Nephron progenitor cell (in vitro differentiated cells): ENCODE measurements around the gene PCDHGA1.

Experiments
- DNase-seq: peaks from one replicate; pipeline ENCODE4 v3.0.0; 2021
- H3K27ac Mint-ChIP-seq: 2 replicates; pipeline ENCODE4 v1.8.0; 2021; ENCODE audit warnings: mild to moderate bottlenecking, moderate library complexity, mixed read lengths
- H3K27me3 Mint-ChIP-seq: 2 replicates; pipeline ENCODE4 v1.8.0; 2021; ENCODE audit warnings: mild to moderate bottlenecking, low read depth, mixed read lengths; ENCODE audit not compliant: poor library complexity
- H3K36me3 Mint-ChIP-seq: 2 replicates; pipeline ENCODE4 v1.8.0; 2021; ENCODE audit warnings: low read depth, mixed read lengths
- H3K4me1 Mint-ChIP-seq: 2 replicates; pipeline ENCODE4 v1.8.0; 2021; ENCODE audit warnings: mixed read lengths
- H3K4me3 Mint-ChIP-seq: 2 replicates; pipeline ENCODE4 v1.8.0; 2021; ENCODE audit warnings: mild to moderate bottlenecking, moderate library complexity, mixed read lengths
- H3K9me3 Mint-ChIP-seq: 2 replicates; pipeline ENCODE4 v1.8.0; 2021; ENCODE audit warnings: mild to moderate bottlenecking, moderate library complexity, mixed read lengths
- CTCF ChIP-seq: fragments of 200-600 bp; sonication (generic); IDR thresholded peaks from 2 replicates; pipeline ENCODE4 v1.5.0; 2021; ENCODE audit warnings: antibody characterized with exemption

Gene PCDHGA1

GRCh38 chr5:141524604-141525597 lies 194.6 kb downstream of the PCDHGA1 start:
- DNase-seq, result peak; percentile 89
- peak overlapping the region; percentile 73 for H3K4me3 Mint-ChIP-seq
- H3K27ac Mint-ChIP-seq, result peak overlapping the region; percentile 98
- no peaks in the 10 kb centered on the region for H3K9me3 Mint-ChIP-seq
- H3K27me3 Mint-ChIP-seq, result peaks cover 6% of the 10 kb centered on the region
- peaks cover 81% of the 10 kb centered on the region for H3K36me3 Mint-ChIP-seq
- H3K4me1 Mint-ChIP-seq, result peaks cover 61% of the 10 kb centered on the region
- peak; percentile 98 for TF ChIP-seq CTCF

DNA sequence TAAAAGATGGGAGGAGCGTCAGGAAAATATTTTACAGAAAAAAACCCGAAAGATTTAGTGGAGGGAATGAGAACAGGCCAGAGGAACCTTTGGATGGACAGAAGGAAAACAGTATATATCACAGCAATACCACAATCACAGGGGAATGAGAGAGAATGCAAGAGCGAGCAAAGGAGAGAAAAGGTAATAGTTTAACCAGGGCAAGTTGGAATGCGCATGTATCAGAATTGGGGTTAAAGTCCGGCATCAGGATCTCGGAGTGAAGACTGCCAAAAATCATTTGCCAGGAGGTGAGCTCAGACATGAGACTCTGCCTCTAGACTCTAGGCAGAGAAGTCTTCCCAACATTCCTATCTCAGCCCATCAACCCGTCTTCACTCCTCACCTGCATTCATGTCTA lies 195.3 kb downstream of the PCDHGA1 start:
- Mint-ChIP-seq H3K4me1 (peaks cover 54% of the 10 kb centered on the region), H3K9me3 (no peaks in the 10 kb centered on the region), H3K4me3 (peak overlapping the region; percentile 41), H3K36me3 (peaks cover 73% of the 10 kb centered on the region), H3K27me3 (peaks cover 6% of the 10 kb centered on the region), H3K27ac (peak overlapping the region; percentile 98)
- no peak for DNase-seq
- TF ChIP-seq CTCF, result no peak

DNA sequence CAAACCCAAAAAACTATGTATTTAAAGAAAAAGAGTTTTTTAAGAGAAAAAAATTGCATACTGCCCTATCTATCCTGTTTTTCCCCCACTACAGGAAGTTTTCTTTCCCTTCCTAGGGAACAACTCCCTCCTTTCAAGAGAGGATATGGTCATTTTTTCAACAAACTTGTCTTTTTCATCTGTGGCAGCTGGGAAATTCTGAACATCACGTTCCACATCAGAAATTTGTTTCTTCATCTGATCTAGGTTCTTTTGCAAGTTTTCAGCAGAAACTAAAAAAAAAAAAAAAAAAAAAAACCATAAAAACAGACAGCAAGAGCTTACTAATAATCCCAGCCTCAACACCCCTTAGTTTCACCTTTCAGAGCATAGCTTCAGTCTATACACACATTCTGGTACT lies 197.1 kb downstream of the PCDHGA1 start:
- H3K9me3 Mint-ChIP-seq, result no peaks in the 10 kb centered on the region
- no peak for TF ChIP-seq CTCF
- no peak for DNase-seq
- peaks cover 58% of the 10 kb centered on the region for H3K36me3 Mint-ChIP-seq
- H3K27me3 Mint-ChIP-seq, result peaks cover 6% of the 10 kb centered on the region
- H3K4me1 Mint-ChIP-seq, result peaks cover 36% of the 10 kb centered on the region
- H3K27ac Mint-ChIP-seq, result no peak overlapping the region
- no peak overlapping the region for H3K4me3 Mint-ChIP-seq

DNA sequence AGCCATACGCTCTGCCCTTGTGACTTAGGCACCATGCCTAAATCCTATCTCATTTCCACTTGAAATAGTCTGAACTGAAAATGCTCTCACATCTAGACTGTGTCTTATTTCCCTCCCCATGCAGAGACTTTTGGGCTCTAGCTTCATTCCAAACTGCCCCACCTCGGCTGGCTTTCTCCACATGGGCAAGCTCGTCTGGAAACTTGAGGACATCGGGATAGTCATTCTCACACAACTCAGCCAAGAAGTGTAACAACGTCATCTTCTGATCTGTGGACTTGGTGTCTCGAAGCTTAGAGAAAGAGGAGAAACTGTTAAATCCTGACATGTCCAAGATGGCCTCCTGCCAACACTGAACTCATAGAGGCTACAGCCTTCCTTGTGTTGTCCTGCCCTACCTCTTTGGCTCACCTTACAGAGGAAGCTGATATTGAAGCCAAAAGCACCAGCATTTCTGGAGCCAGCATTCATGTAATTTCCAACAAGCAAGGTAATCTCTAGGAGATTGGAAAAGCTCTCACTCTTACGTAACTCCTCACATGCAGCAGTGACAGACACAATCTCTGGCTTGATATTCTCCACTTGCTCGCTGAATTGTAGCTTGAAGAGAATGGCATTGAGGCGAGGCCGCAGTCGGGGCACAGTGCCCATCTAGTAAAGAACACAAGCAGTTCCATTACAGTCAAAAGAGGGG lies 198.1 kb downstream of the PCDHGA1 start:
- H3K9me3 Mint-ChIP-seq, result no peaks in the 10 kb centered on the region
- H3K4me1 Mint-ChIP-seq, result peaks cover 29% of the 10 kb centered on the region
- peaks cover 6% of the 10 kb centered on the region for H3K27me3 Mint-ChIP-seq
- H3K4me3 Mint-ChIP-seq, result no peak overlapping the region
- DNase-seq, result no peak
- peaks cover 52% of the 10 kb centered on the region for H3K36me3 Mint-ChIP-seq
- no peak for TF ChIP-seq CTCF
- peak overlapping the region; percentile 21 for H3K27ac Mint-ChIP-seq

DNA sequence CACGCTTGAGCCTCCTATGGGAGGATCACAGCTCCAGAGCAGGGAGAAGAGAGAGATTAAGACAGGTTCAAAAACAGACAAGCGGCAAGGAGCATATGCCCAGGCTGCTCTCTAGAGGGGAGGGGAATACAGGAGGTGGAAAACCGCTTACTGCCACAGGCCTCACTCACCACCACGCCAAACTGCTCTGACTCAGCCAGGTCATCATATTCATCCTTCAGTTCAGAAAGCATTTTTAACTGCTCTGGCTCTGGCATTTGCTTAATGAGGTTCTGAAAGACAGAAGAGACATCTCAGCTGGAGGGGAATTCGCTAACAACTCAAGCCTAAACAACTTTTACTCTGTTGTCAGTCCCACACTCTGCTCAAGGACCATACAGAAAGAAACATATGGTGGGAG lies 198.7 kb downstream of the PCDHGA1 start:
- H3K4me3 Mint-ChIP-seq, result no peak overlapping the region
- peaks cover 24% of the 10 kb centered on the region for H3K4me1 Mint-ChIP-seq
- H3K9me3 Mint-ChIP-seq, result no peaks in the 10 kb centered on the region
- H3K36me3 Mint-ChIP-seq, result peaks cover 48% of the 10 kb centered on the region
- H3K27me3 Mint-ChIP-seq, result peaks cover 6% of the 10 kb centered on the region
- no peak for TF ChIP-seq CTCF
- DNase-seq, result no peak
- peak overlapping the region; percentile 21 for H3K27ac Mint-ChIP-seq
